ENCODE results near the gene GRK6.

Gene GRK6

DNA sequence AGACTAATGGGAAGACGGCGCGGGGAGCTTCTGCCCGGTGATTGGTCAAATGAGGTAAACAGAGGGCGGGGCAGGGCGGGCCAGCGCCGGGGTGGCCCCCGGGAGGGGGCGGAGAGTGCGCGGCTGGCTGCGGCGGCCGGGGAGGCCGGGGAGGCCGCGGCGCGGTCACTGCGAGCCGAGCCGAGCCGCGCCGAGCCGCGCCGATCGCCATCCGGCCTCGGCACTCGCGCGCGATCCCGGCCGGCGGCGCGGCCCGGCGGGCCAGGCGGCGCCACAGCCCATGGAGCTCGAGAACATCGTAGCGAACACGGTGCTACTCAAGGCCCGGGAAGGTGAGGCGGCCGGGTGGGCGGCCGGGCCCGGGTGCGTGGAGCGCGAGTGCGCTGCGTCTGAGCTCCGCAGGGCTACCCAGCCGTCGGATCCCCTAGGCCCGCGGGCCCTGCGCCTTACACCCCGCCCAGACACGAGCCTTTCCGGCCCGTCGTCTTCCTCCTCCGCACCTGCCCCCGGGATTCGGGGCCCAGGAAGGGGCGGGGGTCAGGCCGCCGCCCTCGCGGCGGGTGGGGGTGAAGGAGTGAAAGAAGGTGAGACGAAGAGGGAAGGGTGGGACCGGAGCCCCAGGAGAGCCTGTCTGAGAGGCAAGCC, at the start of gene GRK6:
TSS of gene GRK6 (plus strand) at position 111 of the 645 bp plus-strand sequence. CDS start at position 281, 170 bp downstream.
- DNase-seq (ENCODE audit: low spot score) = peak; percentile 77

DNA sequence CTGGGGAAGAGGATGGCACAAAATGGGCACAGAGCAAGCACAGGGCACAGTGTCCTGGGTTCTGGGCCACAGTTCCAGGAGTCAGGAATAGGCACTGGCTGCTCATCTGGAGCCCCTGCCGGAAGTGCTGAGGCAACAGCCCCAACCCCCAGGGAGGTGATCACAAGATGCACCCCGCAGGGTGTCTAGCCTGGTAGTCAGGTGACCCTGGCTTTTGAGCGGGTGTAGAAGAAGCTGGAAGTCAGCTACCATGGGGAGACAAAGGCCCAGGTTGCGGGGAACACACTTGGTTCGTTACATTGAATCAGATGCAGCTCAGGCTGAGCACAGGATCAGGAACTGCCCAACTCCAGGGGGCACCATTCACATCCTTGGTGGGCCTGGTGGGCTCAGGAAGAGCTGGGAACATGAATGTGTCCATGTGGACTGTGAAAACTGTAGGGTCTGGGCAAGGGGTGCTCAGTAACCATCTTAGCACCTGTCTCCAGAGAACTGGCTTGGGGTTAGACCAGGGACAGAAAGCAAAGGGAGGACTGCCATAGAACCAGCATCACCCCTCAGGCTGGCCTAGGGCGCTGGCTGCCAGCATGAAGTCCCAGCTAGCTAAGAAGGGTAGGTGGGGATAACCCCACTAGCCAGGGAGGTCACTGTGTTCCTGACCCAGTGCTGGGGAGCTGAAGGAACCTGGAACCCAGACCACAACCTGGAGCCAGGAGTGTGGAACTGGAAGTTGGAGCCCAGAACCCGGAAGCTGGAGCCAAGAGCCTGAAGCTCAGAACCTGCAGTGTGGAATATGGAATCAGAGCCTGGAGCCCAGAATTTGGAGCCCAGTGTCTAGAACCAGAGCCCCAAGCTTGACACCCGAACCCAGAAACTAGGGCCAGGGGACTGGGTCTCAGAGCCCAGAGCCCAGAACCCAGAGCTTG, 48.4 kb upstream of the GRK6 start:
- no peak for DNase-seq (ENCODE audit: low spot score)

DNA sequence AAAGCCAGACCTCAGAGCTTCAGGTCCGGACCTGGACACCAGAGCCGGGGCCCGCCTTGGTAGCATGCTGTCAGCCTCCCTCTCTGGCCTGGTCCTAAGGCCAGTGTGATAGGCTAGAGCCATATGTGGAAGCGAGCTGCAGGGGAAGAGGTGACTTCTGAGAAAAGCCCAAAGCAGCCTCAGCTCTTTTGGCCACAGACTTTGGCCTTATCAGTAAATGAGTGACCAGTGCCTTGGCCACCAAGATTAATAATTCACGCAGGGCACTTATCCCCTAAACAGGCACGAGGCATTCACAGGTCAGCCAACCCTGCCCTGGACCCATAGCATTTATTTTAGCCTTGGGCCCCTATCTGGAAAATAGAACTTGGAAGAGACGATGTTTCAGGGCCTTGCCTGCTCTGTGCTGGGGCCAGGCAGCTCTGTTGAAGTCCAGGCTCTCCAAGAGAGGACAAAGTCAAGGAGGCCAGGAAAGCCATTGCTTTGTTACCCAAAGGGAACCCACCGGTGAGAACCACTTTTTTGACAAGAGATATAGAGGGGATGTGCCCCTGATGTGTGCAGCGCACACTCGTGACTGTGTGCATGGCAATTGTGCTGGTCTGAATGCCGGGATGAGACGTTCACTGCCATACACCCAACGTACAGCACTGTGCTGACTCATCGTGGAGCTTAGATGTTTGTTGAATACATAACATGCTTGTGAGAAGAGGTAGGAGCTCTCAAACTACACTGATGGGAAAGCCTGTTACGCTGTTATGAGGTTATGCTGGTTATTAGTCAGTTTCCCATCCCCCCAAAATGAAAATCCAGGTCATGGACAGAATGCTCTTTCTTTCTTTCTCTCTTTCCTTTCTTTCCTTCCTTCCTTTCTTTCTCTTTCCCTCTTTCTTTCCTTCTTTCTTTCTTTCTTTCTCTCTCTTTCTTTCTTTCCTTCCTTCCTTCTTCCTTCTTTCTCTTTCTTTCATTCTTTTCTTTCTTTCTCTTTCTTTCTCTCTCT, 47.3 kb upstream of the GRK6 start:
- peak; percentile 54 for DNase-seq (ENCODE audit: low spot score)

GRCh38 chr5:177380805-177381126, 45.7 kb upstream of the GRK6 start:
- no peak for DNase-seq (ENCODE audit: low spot score)

GRCh38 chr5:177382423-177383029, 44.0 kb upstream of the GRK6 start:
- peak; percentile 54 for DNase-seq (ENCODE audit: low spot score)

DNA sequence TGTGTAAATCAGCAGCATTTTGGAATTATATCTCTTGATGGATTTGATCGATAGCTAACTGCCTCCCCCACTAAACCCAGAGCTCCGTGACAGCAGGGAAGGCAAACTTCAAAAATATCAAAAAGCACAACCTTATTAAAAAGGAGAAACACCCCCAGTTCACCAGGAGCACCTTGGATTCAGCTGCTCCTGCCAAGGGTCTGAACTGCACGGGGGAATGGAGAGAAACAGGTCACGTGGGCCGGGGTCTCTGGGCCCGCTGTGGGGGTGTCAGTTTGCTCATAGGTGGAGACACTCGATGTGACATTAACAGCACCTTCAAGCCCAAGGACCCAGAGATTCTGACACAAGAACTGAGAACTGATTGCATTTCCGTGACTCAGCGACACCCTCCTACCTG, 43.3 kb upstream of the GRK6 start:
- DNase-seq (ENCODE audit: low spot score) = no peak

- no peak for DNase-seq (ENCODE audit: low spot score)
Observed at GRCh38 chr5:177384134-177384533, 42.3 kb upstream of the GRK6 start, which contains the start of gene SLC34A1. Gene SLC34A1 (plus strand): TSS chr5:177384434. CDS start chr5:177385742, 1,308 bp downstream.

DNA sequence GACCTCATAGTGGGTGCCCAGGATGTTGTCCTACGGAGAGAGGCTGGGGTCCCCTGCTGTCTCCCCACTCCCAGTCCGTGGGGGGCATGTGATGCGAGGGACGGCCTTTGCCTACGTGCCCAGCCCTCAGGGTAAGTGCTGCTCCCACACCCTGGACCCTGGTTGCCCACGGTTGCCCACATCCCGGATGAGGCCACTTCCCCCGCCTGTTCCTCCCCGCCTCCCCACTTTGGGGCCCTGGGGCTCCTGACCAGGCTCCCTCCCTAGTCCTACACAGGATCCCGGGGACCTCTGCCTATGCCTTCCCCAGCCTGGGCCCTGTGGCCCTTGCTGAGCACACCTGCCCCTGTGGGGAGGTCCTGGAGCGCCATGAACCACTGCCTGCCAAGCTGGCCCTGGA, 40.8 kb upstream of the GRK6 start:
- DNase-seq (ENCODE audit: low spot score) = no peak

GRCh38 chr5:177386542-177386941, 39.9 kb upstream of the GRK6 start:
- DNase-seq (ENCODE audit: low spot score) = no peak

DNA sequence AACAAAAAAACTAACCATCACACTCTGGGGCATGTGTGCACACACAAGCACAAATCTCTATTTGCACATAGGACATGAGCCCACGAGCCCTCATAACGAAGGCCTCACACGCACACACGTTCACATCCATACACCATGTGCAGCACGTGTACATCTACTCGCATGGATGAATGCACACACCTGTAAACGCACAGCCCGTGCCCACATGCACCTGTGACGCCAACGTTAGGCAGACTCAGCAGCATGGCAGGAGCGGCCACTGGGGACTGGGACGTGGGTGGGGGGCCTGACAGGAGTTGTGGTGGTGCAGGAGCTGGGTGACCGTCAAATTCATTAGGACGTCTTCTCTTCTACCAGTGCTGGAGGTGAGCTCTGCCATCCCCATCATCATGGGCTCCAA, 39.1 kb upstream of the GRK6 start:
- no peak for DNase-seq (ENCODE audit: low spot score)

- no peak for DNase-seq (ENCODE audit: low spot score)
Observed at GRCh38 chr5:177388521-177389052, 37.9 kb upstream of the GRK6 start.

- DNase-seq (ENCODE audit: low spot score) = peak; percentile 73
Observed at GRCh38 chr5:177389241-177390169, 37.0 kb upstream of the GRK6 start.

DNA sequence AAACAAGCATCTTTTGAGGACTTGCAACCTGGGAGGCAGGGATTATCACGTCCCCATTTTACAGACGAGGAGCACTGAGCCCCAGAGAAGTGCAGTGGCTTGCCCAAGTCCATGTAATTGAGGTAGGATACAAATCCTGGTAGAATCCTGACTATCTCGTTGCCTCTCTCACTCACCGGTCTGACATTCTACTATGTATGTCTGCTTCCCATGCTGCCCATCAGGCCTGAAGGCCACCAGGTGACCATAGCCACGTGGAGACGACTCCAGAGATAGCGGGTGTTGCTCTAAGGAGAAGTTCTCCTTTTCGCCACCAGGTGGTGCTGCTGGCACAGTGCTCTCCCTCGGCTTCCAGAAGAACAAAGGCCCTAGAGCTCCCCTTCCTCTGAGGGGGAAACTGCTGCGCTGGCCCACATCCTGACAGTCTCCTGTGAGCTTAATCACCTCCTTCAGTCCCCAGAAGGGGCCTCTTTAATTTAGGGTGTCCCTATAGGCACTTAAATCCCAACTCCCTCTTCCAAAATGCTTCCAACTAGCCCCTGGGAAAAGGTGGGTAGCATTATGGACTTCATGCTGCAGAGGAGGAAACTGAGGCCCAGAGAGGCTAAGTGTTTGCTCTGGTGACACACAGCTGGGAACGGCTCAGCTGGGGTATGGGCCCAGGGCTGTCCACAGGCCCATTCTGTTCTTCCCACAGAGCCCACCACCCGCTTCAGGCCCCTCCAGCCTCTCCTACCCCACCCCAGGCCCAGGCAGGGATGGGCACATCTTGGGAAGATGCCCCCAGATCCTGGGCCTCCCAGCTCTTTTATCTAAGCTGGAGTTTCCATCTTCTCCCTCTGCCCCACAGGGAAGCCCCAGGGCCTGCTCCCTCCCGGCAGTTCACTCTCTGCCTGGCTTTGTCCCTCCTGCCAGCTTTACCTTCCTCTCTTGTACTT, 35.8 kb upstream of the GRK6 start:
- DNase-seq (ENCODE audit: low spot score) = peak; percentile 92

DNA sequence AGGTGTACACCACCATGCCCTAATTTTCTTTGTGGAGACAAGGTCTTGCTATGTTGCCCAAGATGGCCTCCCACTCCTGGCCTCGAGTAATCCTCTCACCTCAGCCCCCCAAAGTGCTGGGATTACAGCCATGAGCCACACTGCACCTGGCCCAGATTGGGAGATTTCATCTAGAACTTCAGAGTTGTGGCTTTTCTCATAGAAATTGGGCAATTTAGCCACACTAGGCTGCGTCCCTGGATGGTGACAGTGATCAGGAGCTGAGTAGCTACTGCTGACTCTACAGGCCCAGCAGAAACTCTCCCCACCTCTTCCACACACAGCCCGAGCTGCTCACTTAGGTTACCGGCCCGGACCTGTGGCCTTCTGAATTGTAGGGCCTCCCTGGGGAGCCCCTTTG, 33.7 kb upstream of the GRK6 start:
- no peak for DNase-seq (ENCODE audit: low spot score)

DNA sequence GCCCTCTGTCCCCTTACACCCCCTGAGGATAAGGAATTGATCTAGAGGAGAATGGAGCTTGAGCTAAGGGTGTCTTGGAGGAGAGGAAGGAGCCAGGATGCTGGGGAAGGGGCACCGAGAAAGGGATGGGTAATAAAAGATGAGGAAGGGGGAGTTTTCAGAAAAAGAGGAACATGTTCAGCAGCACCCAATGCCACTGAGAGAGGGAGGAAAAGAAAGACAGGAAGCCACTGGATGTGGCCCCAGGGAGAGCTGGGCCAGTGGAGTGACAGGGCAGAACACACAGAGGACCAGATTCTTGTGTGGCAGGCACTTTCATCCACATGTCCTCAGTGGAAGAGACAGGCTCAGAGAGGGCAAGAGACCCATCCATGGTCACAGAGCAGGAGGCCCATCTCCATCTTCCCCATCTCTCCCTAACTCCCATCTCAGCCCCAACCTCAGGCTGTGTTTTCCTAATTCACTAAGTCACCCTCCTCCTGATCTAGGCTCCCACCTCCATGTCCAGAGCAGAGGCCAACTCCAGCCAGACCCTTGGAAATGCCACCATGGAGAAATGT, 33.2 kb upstream of the GRK6 start:
- DNase-seq (ENCODE audit: low spot score) = no peak

GRCh38 chr5:177393990-177394389, 32.5 kb upstream of the GRK6 start:
- no peak for DNase-seq (ENCODE audit: low spot score)

GRCh38 chr5:177396078-177396477, 30.4 kb upstream of the GRK6 start:
- no peak for DNase-seq (ENCODE audit: low spot score)

- DNase-seq (ENCODE audit: low spot score) = no peak
Observed at GRCh38 chr5:177396807-177397206, 29.7 kb upstream of the GRK6 start.

GRCh38 chr5:177397875-177398390, 28.5 kb upstream of the GRK6 start:
- DNase-seq (ENCODE audit: low spot score) = no peak

Data from CD4-positive, alpha-beta T cell treated with Interleukin-6 at 100 ng/mL for 8 hours (primary cell).